ENCODE data around the gene NOP9.

Gene NOP9

DNA sequence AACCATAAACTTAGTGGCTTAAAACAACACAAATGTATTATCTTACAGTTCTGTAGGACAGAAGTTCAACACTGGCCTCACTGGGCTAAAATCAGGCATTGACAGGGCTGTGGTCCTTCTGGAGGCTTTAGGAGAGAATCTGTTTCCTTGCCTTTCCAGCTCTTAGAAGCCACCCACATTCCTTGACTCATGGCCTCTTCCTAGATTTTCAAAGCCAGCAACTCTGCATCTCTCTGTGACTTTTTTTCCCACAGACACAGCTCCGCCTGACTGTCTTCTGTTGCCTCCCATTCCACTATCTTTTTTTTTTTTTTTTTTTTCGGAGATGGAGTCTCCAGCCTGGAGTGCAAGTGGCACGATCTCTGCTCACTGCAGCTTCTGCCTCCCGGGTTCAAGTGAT, 56.6 kb downstream of the NOP9 start:
- no peak for DNase-seq
